PC-3 (cell line): ENCODE measurements around the gene HRH2. TPM values are rescaled to one million over a fixed set of nuclear protein-coding genes. Genes with fewer than 3 reads are reported as not detected.
"Not testable (repeated sequence)": the region's sequence is repeated elsewhere in the genome, so short reads cannot be mapped to it uniquely, and the experiment has no call there.

Experiments
- ATAC-seq: fragments of 200-7000 bp; cut with Tn5 transposase; 2 replicates; pipeline ENCODE4 v1.9.1; 2020; ENCODE audit warnings: mild to moderate bottlenecking, moderate library complexity
- BruUV-seq: library from RNA; stranded (reverse); fragments of 400-500 nt; replicated peaks from 2 replicates; lab custom pipeline; 2021; lab: Mats Ljungman, UMichigan
- CTCF ChIA-PET: fragments of 300-600 bp; sonication (Branson Sonifier 250); formaldehyde crosslinking; loops from one replicate; lab custom pipeline; 2022; ENCODE audit warnings: antibody characterized with exemption; lab: Charles Lee
- POLR2A ChIA-PET: fragments of 300-600 bp; sonication (Branson Sonifier 250); formaldehyde crosslinking; loops from one replicate; lab custom pipeline; 2022; ENCODE audit warnings: antibody characterized with exemption; ENCODE audit not compliant: unreplicated experiment; lab: Charles Lee
- DNase-seq: peaks from one replicate; pipeline ENCODE4 v3.0.0-alpha.2; 2015
- H2AFZ ChIP-seq: fragments of 300-600 bp; sonication (generic); 2 replicates; pipeline ENCODE4 v1.6.0; 2016; ENCODE audit warnings: antibody characterized with exemption, low read length
- H3F3A ChIP-seq: fragments of 300-600 bp; sonication (generic); one replicate; pipeline ENCODE4 v1.6.0; 2017; ENCODE audit warnings: antibody characterized with exemption, low read length, control low read depth, mild to moderate bottlenecking; ENCODE audit not compliant: unreplicated experiment
- H3K27ac ChIP-seq: fragments of 300-600 bp; sonication (generic); 2 replicates; pipeline ENCODE4 v1.5.1; 2016; ENCODE audit warnings: mild to moderate bottlenecking, low read length
- H3K27me3 ChIP-seq: fragments of 300-600 bp; sonication (generic); 2 replicates; pipeline ENCODE4 v1.6.1; 2016; ENCODE audit warnings: low read length, mixed read lengths
- H3K36me3 ChIP-seq: fragments of 300-600 bp; sonication (generic); 2 replicates; pipeline ENCODE4 v1.6.1; 2016; ENCODE audit warnings: low read depth, mixed run types, low read length, mixed read lengths
- H3K4me1 ChIP-seq: fragments of 300-600 bp; sonication (generic); 2 replicates; pipeline ENCODE4 v1.5.1; 2016; ENCODE audit warnings: low read length; ENCODE audit not compliant: insufficient read depth
- H3K4me2 ChIP-seq: fragments of 300-600 bp; sonication (generic); 2 replicates; pipeline ENCODE4 v1.6.0; 2016; ENCODE audit warnings: low read length
- H3K4me3 ChIP-seq: fragments of 300-600 bp; sonication (generic); 2 replicates; pipeline ENCODE4 v1.5.1; 2016; ENCODE audit warnings: mild to moderate bottlenecking, low read length, mixed read lengths
- H3K79me2 ChIP-seq: fragments of 300-600 bp; sonication (generic); 2 replicates; pipeline ENCODE4 v1.6.1; 2017; ENCODE audit warnings: low read length, mixed read lengths
- H3K9ac ChIP-seq: fragments of 300-600 bp; sonication (generic); 2 replicates; pipeline ENCODE4 v1.6.0; 2016; ENCODE audit warnings: mild to moderate bottlenecking, low read length
- H3K9me2 ChIP-seq: fragments of 300-600 bp; sonication (generic); replicated peaks from 2 replicates; pipeline ENCODE4 v1.6.1; 2016; ENCODE audit warnings: mixed run types, low read length, mixed read lengths
- H3K9me3 ChIP-seq: fragments of 300-600 bp; sonication (generic); 2 replicates; pipeline ENCODE4 v1.6.1; 2016; ENCODE audit warnings: low read length, mixed read lengths
- H4K20me1 ChIP-seq: fragments of 300-600 bp; sonication (generic); 2 replicates; pipeline ENCODE4 v1.6.1; 2016; ENCODE audit warnings: low read length, mixed read lengths
- EZH2 ChIP-seq: fragments of 300-600 bp; sonication (generic); IDR thresholded peaks from one replicate; pipeline ENCODE4 v1.6.1; 2017; ENCODE audit warnings: antibody characterized with exemption, mild to moderate bottlenecking, low read length; ENCODE audit not compliant: unreplicated experiment
- EZH2phosphoT487 ChIP-seq: fragments of 300-600 bp; sonication (generic); IDR thresholded peaks from 2 replicates; pipeline ENCODE4 v1.6.1; 2018; ENCODE audit warnings: mild to moderate bottlenecking, antibody characterized with exemption, low read length, borderline replicate concordance
- intact Hi-C: fragments of 100-400 bp; cut with micrococcal nuclease; formaldehyde crosslinking; loops from 2 replicates; pipeline ENCODE4 v1.9.0; 2023
- total RNA-seq: library from RNA; depleted of rRNA; stranded (reverse); fragments of >200 nt; gene quantifications from 2 replicates; pipeline ENCODE4 v1.2.3, GENCODE V29; 2014
- TF ChIP-seq, protein P1 (sequence below): fragments of 300-600 bp; sonication (generic); conservative IDR thresholded peaks from 2 replicates; pipeline ENCODE4 v1.5.1; 2017; ENCODE audit warnings: antibody characterized with exemption, low read depth, mild to moderate bottlenecking, low read length

HRH2 gene
- total RNA-seq, 1 experiment from 2014 or later, result not detected

DNA sequence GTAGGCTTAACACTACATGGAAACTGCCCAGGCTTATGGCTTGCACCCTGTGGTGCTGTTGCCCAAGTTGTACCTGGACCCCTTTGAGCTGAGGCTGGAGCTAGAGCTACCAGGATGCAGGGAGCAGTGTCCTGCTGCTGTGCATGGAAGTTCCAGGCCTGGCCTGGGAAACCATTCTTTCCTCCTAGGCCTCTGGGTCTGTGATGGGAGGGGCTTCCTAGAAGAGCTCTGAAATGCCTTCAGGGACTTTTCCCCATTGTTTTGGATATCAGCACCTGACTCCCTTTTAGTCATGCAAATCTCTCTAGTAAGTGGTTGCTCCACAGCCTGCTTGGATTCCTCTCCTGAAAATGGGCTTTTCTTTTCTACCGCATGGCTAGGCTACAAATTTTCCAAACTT, 7.9 kb upstream of the HRH2 start:
- H3K4me1 ChIP-seq, result no peaks in the 10 kb centered on the region
- TF ChIP-seq, protein P1, sequence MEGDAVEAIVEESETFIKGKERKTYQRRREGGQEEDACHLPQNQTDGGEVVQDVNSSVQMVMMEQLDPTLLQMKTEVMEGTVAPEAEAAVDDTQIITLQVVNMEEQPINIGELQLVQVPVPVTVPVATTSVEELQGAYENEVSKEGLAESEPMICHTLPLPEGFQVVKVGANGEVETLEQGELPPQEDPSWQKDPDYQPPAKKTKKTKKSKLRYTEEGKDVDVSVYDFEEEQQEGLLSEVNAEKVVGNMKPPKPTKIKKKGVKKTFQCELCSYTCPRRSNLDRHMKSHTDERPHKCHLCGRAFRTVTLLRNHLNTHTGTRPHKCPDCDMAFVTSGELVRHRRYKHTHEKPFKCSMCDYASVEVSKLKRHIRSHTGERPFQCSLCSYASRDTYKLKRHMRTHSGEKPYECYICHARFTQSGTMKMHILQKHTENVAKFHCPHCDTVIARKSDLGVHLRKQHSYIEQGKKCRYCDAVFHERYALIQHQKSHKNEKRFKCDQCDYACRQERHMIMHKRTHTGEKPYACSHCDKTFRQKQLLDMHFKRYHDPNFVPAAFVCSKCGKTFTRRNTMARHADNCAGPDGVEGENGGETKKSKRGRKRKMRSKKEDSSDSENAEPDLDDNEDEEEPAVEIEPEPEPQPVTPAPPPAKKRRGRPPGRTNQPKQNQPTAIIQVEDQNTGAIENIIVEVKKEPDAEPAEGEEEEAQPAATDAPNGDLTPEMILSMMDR, result no peak
- TF ChIP-seq EZH2phosphoT487 (no peak), EZH2 (no peak)
- H2AFZ ChIP-seq, result no peak overlapping the region
- H3K27me3 ChIP-seq, result peaks cover 37% of the 10 kb centered on the region
- intact Hi-C loops, result no loop called here
- no peak overlapping the region for H3K4me3 ChIP-seq
- H3K79me2 ChIP-seq, result no peaks in the 10 kb centered on the region
- H3K36me3 ChIP-seq, result no peaks in the 10 kb centered on the region
- H4K20me1 ChIP-seq, result no peaks in the 10 kb centered on the region
- H3K9me3 ChIP-seq, result no peaks in the 10 kb centered on the region
- no peak overlapping the region for H3K4me2 ChIP-seq
- no peak overlapping the region for H3K27ac ChIP-seq
- POLR2A ChIA-PET, result no interaction called here
- no peak overlapping the region for H3K9ac ChIP-seq
- DNase-seq (no peak), ATAC-seq (no peak)
- H3K9me2 ChIP-seq, result no peaks in the 10 kb centered on the region
- CTCF ChIA-PET, result no interaction called here
- no peaks in the 10 kb centered on the region for H3F3A ChIP-seq
- BruUV-seq, result no TSS peak

- H3K27ac ChIP-seq, H3K4me2 ChIP-seq, POLR2A ChIA-PET, H3K4me1 ChIP-seq, DNase-seq, H4K20me1 ChIP-seq, H3K79me2 ChIP-seq, ATAC-seq, H3K9ac ChIP-seq, BruUV-seq, H2AFZ ChIP-seq, H3K36me3 ChIP-seq, H3K9me2 ChIP-seq, H3K4me3 ChIP-seq, CTCF ChIA-PET, H3F3A ChIP-seq, intact Hi-C loops, H3K9me3 ChIP-seq: not testable (repeated sequence)
- H3K27me3 ChIP-seq, result peaks cover 40% of the 10 kb centered on the region
Observed at GRCh38 chr5:175650430-175651205, 7.3 kb upstream of the HRH2 start.

DNA sequence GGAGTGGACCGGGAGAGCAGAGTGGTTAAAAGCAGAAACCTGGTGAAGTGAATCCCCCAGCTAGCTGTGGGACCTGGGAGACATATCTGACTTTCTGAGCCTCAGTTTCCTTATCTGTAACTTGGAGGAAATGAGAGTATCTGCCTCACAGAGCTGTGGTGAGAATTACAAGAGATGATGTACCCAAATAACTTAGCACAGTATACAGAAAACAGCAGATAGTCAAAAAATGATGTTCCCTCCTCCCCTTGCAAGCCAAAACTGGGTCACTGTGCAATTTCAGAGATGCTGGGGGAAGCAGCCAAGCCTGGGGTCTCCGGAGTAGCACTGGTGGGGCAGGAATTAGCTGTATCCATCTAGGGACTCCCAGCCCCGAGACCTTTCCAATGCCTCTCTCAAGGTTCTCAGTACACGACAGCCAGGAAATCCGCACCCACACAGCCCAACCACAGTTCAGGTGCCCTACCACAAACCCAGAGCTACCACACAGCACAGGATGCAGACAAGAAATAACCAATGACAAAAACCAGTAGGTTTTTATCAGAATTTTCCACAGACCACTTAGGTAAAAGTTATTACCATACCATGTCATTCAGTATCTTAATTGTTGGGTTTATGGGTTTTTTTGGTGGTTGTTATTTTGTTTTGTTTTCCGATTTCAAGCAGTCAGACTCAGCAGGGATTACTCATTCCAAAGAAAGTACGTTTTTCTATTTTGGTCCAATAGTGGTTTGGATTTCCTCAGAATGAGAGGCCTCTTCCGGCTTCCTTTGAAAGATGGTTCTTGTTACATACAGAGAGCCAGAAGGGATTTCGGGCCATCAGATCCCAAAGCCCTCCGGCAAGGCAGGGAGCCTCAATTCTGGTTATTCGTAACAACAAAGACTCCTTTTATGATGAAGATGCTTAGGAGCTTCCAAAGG, 4.9 kb upstream of the HRH2 start:
- no peak for DNase-seq
- H3K9me3 ChIP-seq, result no peaks in the 10 kb centered on the region
- intact Hi-C loops, result no loop called here
- H3K9ac ChIP-seq, result no peak overlapping the region
- no TSS peak for BruUV-seq
- H3K4me2 ChIP-seq, result no peak overlapping the region
- H3K9me2 ChIP-seq, result no peaks in the 10 kb centered on the region
- no peaks in the 10 kb centered on the region for H4K20me1 ChIP-seq
- no peaks in the 10 kb centered on the region for H3K4me1 ChIP-seq
- no peaks in the 10 kb centered on the region for H3K36me3 ChIP-seq
- no peaks in the 10 kb centered on the region for H3K79me2 ChIP-seq
- CTCF ChIA-PET, result no interaction called here
- no peaks in the 10 kb centered on the region for H3F3A ChIP-seq
- POLR2A ChIA-PET, result no interaction called here
- TF ChIP-seq EZH2 (no peak), EZH2phosphoT487 (no peak)
- TF ChIP-seq, protein P1, result no peak
- no peak for ATAC-seq
- no peak overlapping the region for H3K4me3 ChIP-seq
- no peak overlapping the region for H3K27ac ChIP-seq
- peaks cover 46% of the 10 kb centered on the region for H3K27me3 ChIP-seq
- H2AFZ ChIP-seq, result no peak overlapping the region
